GM19099 (cell line): ENCODE measurements around the gene SLX4IP.
A peak's percentile ranks its signal among the peaks of the same experiment; 100 is the strongest.

Experiments used
- POLR2A ChIP-seq: IDR thresholded peaks from 3 replicates; pipeline ENCODE4 v1.6.1; 2011; ENCODE audit warnings: low read depth; ENCODE audit not compliant: insufficient read length; ENCODE audit errors: extremely low read depth

SLX4IP gene

DNA sequence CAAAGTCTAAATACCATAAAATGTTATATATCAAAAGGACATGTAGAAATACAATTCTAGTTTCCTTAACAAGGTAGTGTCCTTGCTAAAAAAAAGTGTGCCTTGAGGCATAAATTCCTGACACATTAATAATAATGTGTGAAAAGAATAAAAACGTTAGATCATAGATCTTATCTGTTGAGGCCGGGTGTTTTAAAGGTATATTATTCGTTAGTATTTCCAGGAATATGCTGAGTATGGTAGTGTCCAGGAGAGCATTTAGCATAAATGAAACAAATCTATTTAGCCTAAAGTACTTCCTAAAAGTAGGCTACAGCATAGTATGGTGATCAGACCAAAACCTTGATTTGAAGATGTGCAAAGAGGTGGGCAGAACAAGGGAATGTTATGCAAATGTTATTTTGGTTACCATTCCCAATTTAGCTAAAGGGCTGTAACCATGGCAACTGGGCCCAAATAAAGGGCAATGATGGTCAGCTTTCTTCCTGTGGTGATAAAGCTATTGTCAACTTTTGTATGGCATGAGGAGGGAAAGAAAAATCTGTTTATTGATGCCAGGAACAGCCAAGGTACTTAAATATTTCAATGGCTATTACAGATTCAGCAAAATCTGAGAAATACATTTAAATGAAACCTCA is 20.0 kb upstream of the SLX4IP start:
- no peak for TF ChIP-seq POLR2A

DNA sequence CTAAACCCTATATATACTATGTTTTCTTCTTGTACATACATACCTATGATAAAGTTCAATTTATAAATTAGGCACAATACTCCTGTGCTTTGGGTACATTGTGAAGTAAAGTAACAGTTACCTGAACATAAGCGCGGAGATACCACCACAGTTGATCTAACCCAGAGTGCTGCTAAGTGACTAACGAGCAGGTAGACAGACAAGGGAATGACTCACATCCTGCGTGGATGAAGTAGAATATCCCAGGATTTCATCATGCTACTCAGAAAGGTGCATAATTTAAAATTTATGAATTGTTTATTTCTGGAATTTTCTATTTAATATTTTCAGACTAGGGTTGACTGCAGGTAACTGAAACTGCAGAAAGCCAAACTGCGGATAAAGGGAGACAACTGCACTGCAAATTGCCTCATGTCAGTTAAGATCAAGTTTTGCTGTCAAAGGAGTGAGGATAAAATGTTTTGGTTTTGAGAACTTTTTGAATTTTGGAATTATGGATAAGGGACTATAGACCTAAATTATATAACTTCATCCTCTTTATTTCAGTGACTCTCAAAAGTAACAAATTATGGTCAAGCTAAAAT is 15.5 kb upstream of the SLX4IP start:
- TF ChIP-seq POLR2A: no peak

DNA sequence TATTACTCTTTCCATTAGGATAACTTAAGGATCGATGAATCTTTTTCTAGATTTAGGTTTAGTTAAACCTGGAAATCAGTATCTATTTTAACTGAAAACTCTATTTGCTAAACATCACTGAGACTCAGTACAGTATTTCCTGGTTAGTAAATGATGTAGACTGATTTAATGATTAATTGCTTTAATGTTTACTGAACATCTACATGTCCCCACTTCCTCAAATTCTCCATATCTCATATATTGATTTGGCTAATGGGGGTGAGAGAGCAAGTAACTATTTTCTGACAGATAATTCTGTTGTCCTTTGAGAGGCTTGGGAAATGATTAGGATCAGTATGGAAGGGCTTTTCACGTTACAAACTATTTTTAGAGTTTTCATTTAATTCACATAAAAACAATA is 11.4 kb upstream of the SLX4IP start:
- no peak for TF ChIP-seq POLR2A

DNA sequence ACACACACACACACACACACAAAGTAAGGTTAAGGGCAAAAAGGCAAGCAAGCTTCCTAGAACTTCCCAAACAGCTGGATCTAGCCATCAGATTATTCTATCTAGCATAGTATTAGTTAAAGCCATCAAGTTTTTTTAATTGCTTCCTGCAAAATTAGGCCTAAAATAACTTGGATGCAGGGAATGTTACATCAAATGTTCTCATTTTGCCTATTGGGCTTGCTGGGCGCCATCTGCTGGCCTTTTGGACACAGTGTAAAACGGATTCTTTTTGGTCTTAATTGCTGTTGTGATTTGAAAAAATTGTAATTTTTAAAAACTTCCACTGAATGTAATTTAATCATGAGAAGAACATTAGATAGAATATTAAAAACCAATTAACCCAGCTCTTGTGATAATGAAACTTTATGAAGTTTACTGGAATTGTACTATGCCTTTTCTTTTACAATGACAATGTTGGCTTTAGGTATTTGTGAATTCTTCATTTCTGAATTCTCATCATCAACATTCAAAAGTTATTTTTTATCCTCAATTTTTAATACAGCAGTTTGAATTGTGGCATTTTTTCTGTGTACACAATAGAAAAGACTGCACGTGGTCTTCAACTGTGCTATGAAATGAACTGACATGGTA is 7.9 kb upstream of the SLX4IP start:
- TF ChIP-seq POLR2A: no peak

DNA sequence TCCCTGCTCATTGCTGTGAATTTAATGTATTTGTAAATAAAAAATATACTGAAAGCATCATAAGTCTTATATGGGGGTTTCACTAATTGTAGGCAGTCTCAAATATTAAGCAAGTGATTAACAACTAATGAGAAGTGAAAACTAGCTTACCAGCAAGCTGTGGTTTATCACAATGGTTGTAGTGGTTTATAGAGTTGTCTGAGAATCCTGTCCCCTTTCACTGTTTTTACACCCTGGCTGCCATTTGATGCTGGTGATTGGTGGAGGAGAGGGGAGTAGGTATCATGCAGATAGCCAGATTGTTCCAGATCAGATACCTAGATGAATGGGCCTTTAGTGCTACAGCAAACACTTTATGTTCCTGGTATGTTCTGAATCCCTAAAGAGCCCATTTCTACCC is 7.1 kb upstream of the SLX4IP start:
- TF ChIP-seq POLR2A: no peak

DNA sequence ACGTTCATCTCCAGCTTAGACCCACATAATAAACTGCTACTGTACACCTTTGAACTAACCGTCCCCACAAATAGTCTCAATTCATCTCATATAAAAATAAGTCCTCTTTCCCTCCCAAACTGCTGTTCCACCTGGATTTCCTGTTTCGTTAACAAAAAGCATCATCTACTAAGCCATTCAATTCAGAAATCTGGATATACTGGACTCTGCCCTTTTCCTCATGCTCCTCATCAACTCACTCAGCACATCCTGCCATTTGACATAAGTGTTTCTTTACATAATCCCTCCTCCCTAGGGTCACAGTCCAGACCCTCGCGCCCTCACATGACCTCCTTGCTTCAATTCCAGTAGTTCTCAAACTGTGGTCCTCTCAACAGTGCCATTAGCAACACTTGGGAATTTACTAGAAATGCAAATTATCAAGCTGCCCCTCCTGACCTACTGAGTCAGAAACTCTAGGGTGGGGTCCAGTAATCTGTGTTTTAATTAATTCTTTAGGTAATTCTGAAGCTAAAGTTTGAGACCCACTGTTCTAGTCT is 5.6 kb upstream of the SLX4IP start:
- TF ChIP-seq POLR2A: no peak

DNA sequence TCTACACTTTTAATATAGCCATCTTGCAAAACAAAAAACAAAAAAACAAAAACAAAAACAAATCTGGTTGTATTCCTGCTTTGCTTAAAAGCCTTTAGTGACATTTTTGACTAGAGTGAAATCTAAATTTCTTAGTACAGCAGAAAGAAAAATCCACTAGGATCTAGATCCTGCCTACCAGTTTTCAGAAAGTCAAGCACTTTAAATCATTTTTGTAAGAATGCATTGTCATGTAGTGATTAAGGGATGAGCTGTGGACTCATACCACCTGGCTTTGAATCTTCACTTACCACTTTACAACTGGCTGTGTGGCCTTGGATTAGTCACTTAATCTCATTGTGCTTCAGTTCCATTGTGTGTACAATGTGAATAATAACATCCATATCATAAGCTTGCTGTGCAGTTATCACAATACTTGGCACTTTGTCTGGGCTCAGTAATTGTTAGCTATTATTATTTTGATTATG is 5.1 kb upstream of the SLX4IP start:
- TF ChIP-seq POLR2A: no peak

DNA sequence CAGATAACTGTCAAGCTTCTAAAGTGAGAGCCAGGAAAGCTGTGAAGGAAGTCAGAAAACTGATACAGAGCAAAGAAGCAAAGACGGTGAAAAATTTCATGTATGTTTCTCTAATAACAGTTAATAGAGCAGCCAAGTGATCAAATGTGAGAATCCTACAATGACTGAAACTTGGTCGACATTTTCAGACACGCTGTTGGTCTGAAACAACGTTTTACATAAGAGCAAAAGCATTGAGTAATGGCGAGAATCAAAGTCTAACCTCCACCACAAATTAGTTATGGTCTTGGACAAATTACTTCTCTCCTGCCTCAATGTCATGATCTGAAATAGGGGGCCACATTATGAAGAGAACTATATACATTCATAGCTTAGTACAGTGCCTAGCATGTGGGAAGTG is 4.4 kb upstream of the SLX4IP start:
- TF ChIP-seq POLR2A: no peak

DNA sequence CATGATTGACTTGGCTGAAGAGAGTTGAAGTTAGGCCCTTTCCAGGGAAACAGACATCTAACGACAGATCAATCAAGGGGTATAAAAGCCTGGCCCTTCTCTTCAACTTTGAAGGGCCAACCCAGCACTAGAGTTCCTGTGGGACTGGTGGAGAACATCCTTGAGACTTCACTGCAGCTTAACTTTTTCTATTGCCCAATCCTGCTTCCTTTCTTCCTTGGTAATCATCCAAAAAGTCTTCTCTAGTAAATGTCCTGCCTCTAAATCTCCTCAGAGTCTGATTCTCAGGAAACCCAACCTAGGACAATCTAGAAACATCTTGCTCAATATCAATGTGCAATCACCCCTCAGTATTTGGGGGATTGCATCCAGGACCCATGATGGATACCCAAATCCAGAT is 3.0 kb upstream of the SLX4IP start:
- TF ChIP-seq POLR2A: no peak

DNA sequence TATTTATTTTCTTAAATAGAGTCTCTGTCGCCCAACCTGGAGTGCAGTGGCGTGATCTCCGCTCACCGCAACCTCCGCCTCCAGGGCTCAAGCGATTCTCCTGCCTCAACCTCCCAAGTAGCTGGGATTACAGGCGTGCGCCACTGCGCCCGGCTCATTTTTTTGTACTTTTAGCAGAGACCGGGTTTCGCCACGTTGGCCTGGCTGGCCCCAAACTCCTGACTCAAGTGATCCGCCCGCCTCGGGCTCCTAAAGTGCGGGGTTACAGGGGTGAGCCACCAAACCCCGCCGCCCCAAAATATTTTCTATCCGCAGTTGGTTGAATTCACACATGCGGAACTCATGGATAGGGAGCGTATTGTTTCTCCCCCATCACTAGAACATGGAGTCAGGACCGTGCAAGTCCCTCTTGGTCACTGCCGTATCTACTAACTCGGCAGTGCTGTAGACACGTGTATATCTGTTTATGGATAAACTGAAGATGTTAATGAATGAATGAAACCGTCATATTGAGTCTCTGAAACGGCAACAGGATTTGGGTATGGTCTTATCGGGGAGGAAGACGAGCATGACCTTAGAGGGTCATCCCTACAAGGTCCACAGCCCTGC is 2.0 kb upstream of the SLX4IP start:
- TF ChIP-seq POLR2A: no peak

DNA sequence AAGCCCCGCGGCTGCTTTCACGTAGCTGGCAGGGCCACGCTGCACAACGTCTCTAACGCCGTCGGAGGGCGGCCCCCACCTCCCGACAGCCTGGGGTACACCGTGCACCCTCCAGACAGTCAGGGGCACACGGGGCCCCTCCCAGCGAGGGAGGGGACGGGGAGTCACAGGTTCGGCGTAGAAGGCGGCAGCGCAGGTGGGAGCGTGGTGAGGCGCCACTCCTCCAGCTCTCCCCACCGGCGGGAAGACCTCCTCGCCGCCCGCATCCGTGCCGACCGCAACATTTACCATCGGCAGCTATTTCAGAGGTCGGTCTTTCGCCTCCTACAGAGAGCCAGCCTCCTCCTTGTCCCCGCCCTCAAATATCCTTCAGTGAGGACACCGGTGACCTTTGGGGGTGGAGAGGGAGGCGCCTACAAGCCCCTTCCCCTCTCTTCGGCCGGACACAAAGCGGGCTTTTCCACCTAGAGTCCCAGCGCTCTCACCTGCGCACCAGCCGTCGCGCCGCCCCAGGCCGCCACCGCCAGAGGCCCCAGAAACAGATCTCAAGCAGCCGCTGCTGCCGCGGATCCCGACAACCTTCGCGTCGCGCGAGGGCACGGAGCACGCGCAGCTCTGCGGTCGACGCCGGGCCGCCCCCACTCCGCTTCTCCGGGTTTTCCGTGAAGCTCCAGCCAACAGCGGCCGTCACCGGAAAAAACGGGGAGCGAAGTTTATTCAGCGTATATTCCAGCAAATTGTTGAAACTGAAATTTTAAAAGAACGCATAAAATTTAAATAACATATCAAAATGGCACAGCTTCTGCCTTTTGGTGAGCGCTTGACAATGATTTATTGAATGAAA is 1.3 kb upstream of the SLX4IP start, which contains the start of gene MKKS:
Gene MKKS, minus strand, starts transcription at position 600 of the 844 bp plus-strand sequence. CDS start 20,708 bp downstream, outside the sequence.
- TF ChIP-seq POLR2A: peak; percentile 52

DNA sequence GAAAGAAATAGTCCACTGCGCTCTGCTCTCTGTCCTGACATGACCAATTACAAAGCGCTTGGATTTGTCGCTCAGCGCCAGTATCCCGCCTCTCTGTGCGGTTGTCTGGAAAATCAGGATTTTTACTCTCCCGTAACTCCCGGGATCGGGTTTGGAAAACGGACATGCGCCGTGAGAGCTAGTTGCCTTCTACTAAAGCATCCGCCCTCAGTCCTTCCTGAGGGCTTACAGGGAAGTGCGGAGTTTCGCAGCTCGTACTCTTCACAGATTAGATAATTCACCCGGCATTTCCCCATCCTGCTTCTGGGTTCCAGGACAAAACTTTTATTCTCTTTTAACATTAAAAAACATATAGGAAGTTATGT is 656 bp upstream of the SLX4IP start:
- peak; percentile 87 for TF ChIP-seq POLR2A

DNA sequence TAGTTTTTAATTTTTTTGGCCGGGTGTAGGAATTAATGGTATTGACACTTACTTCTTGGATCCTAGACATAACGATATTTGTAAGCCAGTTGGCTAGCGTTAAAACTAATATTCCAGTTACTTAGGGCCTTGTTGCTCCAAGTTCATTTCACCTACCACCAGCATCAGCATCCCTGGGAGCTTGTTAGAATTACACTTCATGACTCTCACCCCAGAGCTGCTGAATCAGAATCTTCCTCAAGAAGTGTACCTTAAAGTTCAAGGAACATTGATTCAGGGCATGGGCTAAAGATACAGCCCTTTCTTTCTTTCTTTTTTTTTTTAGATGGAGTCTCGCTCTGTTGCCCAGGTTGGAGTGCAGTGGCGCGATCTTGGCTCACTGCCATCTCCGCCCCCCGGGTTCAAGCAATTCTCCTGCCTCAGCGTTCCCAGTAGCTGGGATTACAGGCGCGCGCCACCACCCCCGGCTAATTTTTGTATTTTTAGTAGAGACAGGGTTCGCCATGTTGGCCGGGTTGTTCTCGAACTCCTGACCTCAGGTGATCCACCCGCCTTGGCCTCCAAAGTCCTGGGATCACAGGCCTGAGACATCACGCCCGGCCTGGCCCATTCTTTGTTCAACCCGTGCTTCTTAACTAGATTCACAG is 1.1 kb downstream of the SLX4IP start:
- TF ChIP-seq POLR2A: no peak

DNA sequence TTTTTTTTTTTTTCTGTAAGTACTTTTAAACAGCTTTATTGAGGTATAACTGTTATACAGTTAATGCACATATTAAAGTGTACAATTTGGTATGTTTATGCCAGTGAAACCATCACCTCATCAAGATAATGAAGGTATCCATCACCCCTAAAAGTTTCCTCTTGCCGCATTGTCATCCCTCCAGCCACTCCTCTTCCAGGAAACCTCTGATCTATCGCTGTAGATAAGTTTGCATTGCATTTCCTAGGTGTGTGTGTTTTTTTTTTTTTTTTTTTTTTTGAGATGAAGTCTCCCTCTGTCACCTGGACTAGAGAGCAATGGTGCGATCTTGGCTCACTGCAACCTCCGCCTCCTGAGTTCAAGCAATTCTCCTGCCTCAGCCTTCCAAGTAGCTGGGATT is 3.1 kb downstream of the SLX4IP start:
- TF ChIP-seq POLR2A: no peak
